ENCODE measurements around the gene ZP2. TPM values are rescaled to one million over a fixed set of nuclear protein-coding genes. Genes with fewer than 3 reads are reported as not detected.

The ZP2 gene
- total and polyA plus RNA-seq, 2 of the 4 experiments (the other 2 are of a cell fraction), result not detected

- no peak overlapping the region for H2AK9ac ChIP-seq (replicated peaks; ENCODE audit: low read depth, low read length, poor library complexity)
- no CpG with 5 or more reads among the region's 1 CpG for WGBS, 2 experiments (ENCODE audit: extremely low coverage in 2 of 2, insufficient read length in 1 of 2)
These were observed 14.3 kb downstream of the ZP2 start for GRCh38 chr16:21197112-21197511.

More at GRCh38 chr16:21197112-21197511, 14.3 kb downstream of the ZP2 start:
- H2AK5ac ChIP-seq (ENCODE audit: low read depth, low read length), result no peak overlapping the region
- ATAC-seq (ENCODE audit: low read depth), result no peak
- BruUV-seq (replicated peaks), result no TSS peak
- H2BK20ac ChIP-seq (ENCODE audit: low read depth, low read length), result no peak overlapping the region
- in situ Hi-C loops (cut with MboI; ENCODE audit: low sequenced_read_pairs) (no loop called here), dilution Hi-C loops (cut with HindIII; ENCODE audit: low sequenced_read_pairs, unreplicated experiment) (no loop called here), intact Hi-C loops (cut with micrococcal nuclease) (no loop called here)
- H2BK15ac ChIP-seq (ENCODE audit: low read depth, low read length), result no peak overlapping the region
- no peak overlapping the region for H3K4me3 ChIP-seq (ENCODE audit: insufficient read depth, low read depth, low read length)
- DNase-seq, result no peak
- no peak overlapping the region for H3K4me2 ChIP-seq (ENCODE audit: low read depth, low read length)
- no peak overlapping the region for H3K18ac ChIP-seq (ENCODE audit: low read depth, low read length)
- H2BK120ac ChIP-seq (ENCODE audit: low read depth, low read length), result no peak overlapping the region
- no peak overlapping the region for H4K91ac ChIP-seq (ENCODE audit: insufficient read depth, low read depth, low read length)
- no peaks in the 10 kb centered on the region for H3K9me3 ChIP-seq (ENCODE audit: control insufficient read depth, insufficient read depth, low read length)
- no peak overlapping the region for H3K56ac ChIP-seq (ENCODE audit: extremely low read depth, insufficient read depth, low read length)
- H3K27me3 ChIP-seq (ENCODE audit: control insufficient read depth, insufficient read depth, low read length), result peaks cover 29% of the 10 kb centered on the region
- H2BK5ac ChIP-seq (ENCODE audit: low read depth, low read length, poor library complexity, severe bottlenecking), result no peak overlapping the region
- no peaks in the 10 kb centered on the region for H3K36me3 ChIP-seq (ENCODE audit: control insufficient read depth, insufficient read depth, low read length)
- H3K14ac ChIP-seq (replicated peaks; ENCODE audit: low read depth, low read length), result no peak overlapping the region
- no peak overlapping the region for H4K5ac ChIP-seq (ENCODE audit: low read depth, low read length)
- no peak overlapping the region for H3K4ac ChIP-seq (ENCODE audit: low read depth, low read length)
- H2AFZ ChIP-seq (replicated peaks; ENCODE audit: low read length, poor library complexity), result no peak overlapping the region
- no peaks in the 10 kb centered on the region for H3K4me1 ChIP-seq (ENCODE audit: control insufficient read depth, insufficient read depth, low read length)
- CTCF ChIA-PET, result interaction anchor here (0.7 to 1.2 kb wide), 2 partner anchors 8 to 27 kb away, joined by 3 to 4 read pairs; no protein-coding TSS in a partner anchor
- POLR2A ChIA-PET (ENCODE audit: unreplicated experiment), result no interaction called here
- H3K79me1 ChIP-seq (ENCODE audit: low read depth in 1 of 2, low read length in 2 of 2), result no peaks in the 10 kb centered on the region
- no peak overlapping the region for H3K9ac ChIP-seq (ENCODE audit: low read depth, low read length)
- H3K23ac ChIP-seq (ENCODE audit: low read depth, low read length), result no peak overlapping the region
- no peaks in the 10 kb centered on the region for H4K20me1 ChIP-seq (ENCODE audit: insufficient read depth, low read length)
- TF ChIP-seq NFE2L2 (IDR thresholded peaks at IDR 0.05; ENCODE audit: low read depth, low read length), result no peak
- TF ChIP-seq FOS (IDR thresholded peaks at IDR 0.05; ENCODE audit: low read depth, low read length), result no peak
- TF ChIP-seq CHD1 (IDR thresholded peaks at IDR 0.05; ENCODE audit: low read depth, low read length), result no peak
- TF ChIP-seq SMC3 (IDR thresholded peaks at IDR 0.05; ENCODE audit: low read depth, low read length), result no peak
- no peak for TF ChIP-seq MXI1 (IDR thresholded peaks at IDR 0.05; ENCODE audit: borderline replicate concordance, low read depth, low read length)
- no peak for TF ChIP-seq CTCF (conservative IDR thresholded peaks at IDR 0.05; ENCODE audit: low read depth, low read length)
- no peak for TF ChIP-seq MAZ (IDR thresholded peaks at IDR 0.05; ENCODE audit: borderline replicate concordance, low read depth, low read length)
- no peak for TF ChIP-seq POLR2A (IDR thresholded peaks at IDR 0.05; ENCODE audit: low read depth, low read length)
- no peak for TF ChIP-seq MAFK (IDR thresholded peaks at IDR 0.05; ENCODE audit: low read depth, low read length)
- no peak for TF ChIP-seq ELK1 (IDR thresholded peaks at IDR 0.05; ENCODE audit: borderline replicate concordance, low read depth, low read length)
- TF ChIP-seq RCOR1 (IDR thresholded peaks at IDR 0.05; ENCODE audit: insufficient replicate concordance, low read length), result no peak
- no peak for TF ChIP-seq RFX5 (IDR thresholded peaks at IDR 0.05; ENCODE audit: low read depth, low read length)
- no peak for TF ChIP-seq CEBPB (IDR thresholded peaks at IDR 0.05; ENCODE audit: low read depth, low read length)
- no peak for TF ChIP-seq BHLHE40 (IDR thresholded peaks at IDR 0.05; ENCODE audit: low read depth, low read length)
- no peak for TF ChIP-seq USF2 (IDR thresholded peaks at IDR 0.05; ENCODE audit: low read depth, low read length)
- no peak for TF ChIP-seq RAD21 (IDR thresholded peaks at IDR 0.05; ENCODE audit: low read length)
- no peaks in the 10 kb centered on the region for H3K9me1 ChIP-seq (ENCODE audit: insufficient read depth, low read length)
- no peak overlapping the region for H4K8ac ChIP-seq (ENCODE audit: low read depth in 2 of 2, low read length in 2 of 2)
- H3K27ac ChIP-seq (ENCODE audit: insufficient read depth, low read length), result no peak overlapping the region
